ENCODE measurements around the gene SCG3. TPM values are rescaled to one million over a fixed set of nuclear protein-coding genes. Genes with fewer than 3 reads are reported as not detected.

The SCG3 gene
- total RNA-seq, 1 experiment from 2014 or later: 22.7 TPM

- Histone ChIP-seq H2BK12ac (ENCODE audit: insufficient read length, low read depth, low read length) (no peak overlapping the region), H2BK5ac (ENCODE audit: insufficient read length, low read length) (no peak overlapping the region), H3K4me2 (ENCODE audit: insufficient read depth, insufficient read length, low read length) (no peak overlapping the region), H3K23ac (ENCODE audit: insufficient read length, low read depth, low read length) (no peak overlapping the region), H3K18ac (ENCODE audit: insufficient read length, low read depth, low read length) (no peak overlapping the region), H3T11ph (ENCODE audit: low read length) (no peak overlapping the region), H3K79me2 (ENCODE audit: insufficient read depth, low read length) (no peaks in the 10 kb centered on the region), H3K23me2 (ENCODE audit: insufficient read length, low read depth, low read length, poor library complexity, severe bottlenecking) (no peaks in the 10 kb centered on the region), H2AK5ac (ENCODE audit: insufficient read length, low read length) (no peak overlapping the region), H4K8ac (replicated peaks; ENCODE audit: insufficient read length, low read depth, low read length) (no peak overlapping the region), H4K91ac (ENCODE audit: insufficient read length, low read depth, low read length) (no peak overlapping the region), H3K9me3 (ENCODE audit: control insufficient read depth, low read depth, low read length) (no peaks in the 10 kb centered on the region), H4K20me1 (ENCODE audit: control insufficient read depth, insufficient read depth, insufficient read length) (no peaks in the 10 kb centered on the region), H2BK15ac (ENCODE audit: low read depth, low read length) (no peak overlapping the region), H2AFZ (ENCODE audit: low read length) (no peak overlapping the region), H2BK20ac (ENCODE audit: low read depth, low read length, poor library complexity, severe bottlenecking) (no peak overlapping the region), H4K5ac (ENCODE audit: insufficient read length, low read depth, low read length) (no peak overlapping the region), H3K9ac (ENCODE audit: extremely low read depth, insufficient read length, low read length) (no peak overlapping the region), H3K4ac (ENCODE audit: low read depth, low read length) (no peak overlapping the region), H3K14ac (ENCODE audit: insufficient read depth, low read length) (no peak overlapping the region), H3K27ac (ENCODE audit: insufficient read length, low read depth, low read length) (no peak overlapping the region), H3K56ac (ENCODE audit: insufficient read length, low read depth, low read length) (no peak overlapping the region), H3K4me1 (ENCODE audit: insufficient read depth, low read length) (peaks cover 3% of the 10 kb centered on the region; the same call in 1 of the 2 replicates), H2BK120ac (ENCODE audit: low read depth, low read length, poor library complexity, severe bottlenecking) (no peak overlapping the region), H3K79me1 (ENCODE audit: insufficient read depth, low read depth, low read length, poor library complexity, severe bottlenecking) (no peaks in the 10 kb centered on the region), H3K27me3 (ENCODE audit: insufficient read depth, low read length) (peaks cover 5% of the 10 kb centered on the region; the same call in 1 of the 2 replicates)
- Mint-ChIP-seq H3K4me3 (no peak overlapping the region), H3K9me3 (peaks cover 2 to 3% of the 10 kb centered on the region in 2 experiments; a peak in 3 of 5 replicates), H3K27ac (no peak overlapping the region; a peak in 1 of 7 replicates), H3K27me3 (ENCODE audit: low read depth) (peaks cover 38% of the 10 kb centered on the region), H3K4me1 (peaks cover 10 to 11% of the 10 kb centered on the region in 2 experiments), H3K36me3 (ENCODE audit: insufficient read depth in 1 of 3, low read depth in 3 of 3) (0 out of 7 replicates have a peak, but pooled peaks cover 0 to 2% (median 0%) of the 10 kb centered on the region in 3 experiments)
- TF ChIP-seq CTCF (conservative IDR thresholded peaks at IDR 0.05): peak; percentile 23; the same call in 1 of the 3 replicates
- no CpG with 5 or more reads among the region's 2 CpGs for WGBS (ENCODE audit: extremely low coverage, insufficient read length, low lambda C conversion rate)
- DNase-seq: peak; percentile 32
These were observed 76.1 kb downstream of the SCG3 start for GRCh38 chr15:51757450-51757849.
